ENCODE data around the gene PLP1. TPM values are rescaled to one million over a fixed set of nuclear protein-coding genes. Genes with fewer than 3 reads are reported as not detected.
"Not testable (repeated sequence)": the region's sequence is repeated elsewhere in the genome, so short reads cannot be mapped to it uniquely, and the experiment has no call there.

Gene PLP1
- total RNA-seq, 1 donor from 2014 or later: 0.59 TPM

- no peak for ATAC-seq
- H3K36me3 ChIP-seq: no peaks in the 10 kb centered on the region
- intact Hi-C loops (cut with DNase I): no loop called here
Observed at GRCh38 chrX:103800318-103800717, 23.7 kb downstream of the PLP1 start.

GRCh38 chrX:103805860-103806259 lies 29.2 kb downstream of the PLP1 start:
- ATAC-seq (no peak), DNase-seq (no peak)
- no peak overlapping the region for H3K27ac ChIP-seq
- no peaks in the 10 kb centered on the region for H3K36me3 ChIP-seq
- TF ChIP-seq CTCF (IDR thresholded peaks at IDR 0.05): no peak
- intact Hi-C loops (cut with DNase I): no loop called here
- no peaks in the 10 kb centered on the region for H3K9me3 ChIP-seq
- no peaks in the 10 kb centered on the region for H3K27me3 ChIP-seq (ENCODE audit: low read depth)
- no peak overlapping the region for H3K4me3 ChIP-seq
- no peaks in the 10 kb centered on the region for H3K4me1 ChIP-seq

More at GRCh38 chrX:103800318-103800717, 23.7 kb downstream of the PLP1 start:
- no peaks in the 10 kb centered on the region for H3K9me3 ChIP-seq
- no peaks in the 10 kb centered on the region for H3K27me3 ChIP-seq (ENCODE audit: low read depth)
- no peak overlapping the region for H3K4me3 ChIP-seq
- no peaks in the 10 kb centered on the region for H3K4me1 ChIP-seq
- TF ChIP-seq CTCF (IDR thresholded peaks at IDR 0.05): no peak
- DNase-seq: no peak
- no peak overlapping the region for H3K27ac ChIP-seq

GRCh38 chrX:103806862-103807474 lies 30.3 kb downstream of the PLP1 start:
- no peak overlapping the region for H3K27ac ChIP-seq
- TF ChIP-seq CTCF (IDR thresholded peaks at IDR 0.05): no peak
- ATAC-seq (no peak), DNase-seq (no peak)
- no peak overlapping the region for H3K4me3 ChIP-seq
- intact Hi-C loops (cut with DNase I): no loop called here
- no peaks in the 10 kb centered on the region for H3K4me1 ChIP-seq
- H3K9me3 ChIP-seq: no peaks in the 10 kb centered on the region
- no peaks in the 10 kb centered on the region for H3K36me3 ChIP-seq
- no peaks in the 10 kb centered on the region for H3K27me3 ChIP-seq (ENCODE audit: low read depth)

- TF ChIP-seq CTCF (IDR thresholded peaks at IDR 0.05): no peak
- no peak for DNase-seq
- Histone ChIP-seq H3K4me3 (no peak overlapping the region), H3K9me3 (no peaks in the 10 kb centered on the region), H3K27ac (no peak overlapping the region), H3K36me3 (no peaks in the 10 kb centered on the region), H3K4me1 (no peaks in the 10 kb centered on the region), H3K27me3 (ENCODE audit: low read depth) (no peaks in the 10 kb centered on the region)
- intact Hi-C loops (cut with DNase I): no loop called here
- ATAC-seq: no peak
Observed at GRCh38 chrX:103811858-103812257, 35.2 kb downstream of the PLP1 start.

- H3K4me3 ChIP-seq; H3K36me3 ChIP-seq; H3K9me3 ChIP-seq; H3K27me3 ChIP-seq (ENCODE audit: low read depth); ATAC-seq; DNase-seq; H3K27ac ChIP-seq; H3K4me1 ChIP-seq; intact Hi-C loops (cut with DNase I): not testable (repeated sequence)
Observed at GRCh38 chrX:103817101-103817500, 40.5 kb downstream of the PLP1 start.

GRCh38 chrX:103817502-103817901 lies 40.9 kb downstream of the PLP1 start:
- ATAC-seq: no peak
- Histone ChIP-seq H3K4me1 (no peaks in the 10 kb centered on the region), H3K27me3 (ENCODE audit: low read depth) (no peaks in the 10 kb centered on the region), H3K4me3 (no peak overlapping the region), H3K27ac (no peak overlapping the region), H3K9me3 (no peaks in the 10 kb centered on the region), H3K36me3 (no peaks in the 10 kb centered on the region)
- intact Hi-C loops (cut with DNase I): no loop called here
- no peak for DNase-seq
- peak; percentile 60 for TF ChIP-seq CTCF (IDR thresholded peaks at IDR 0.05)
